Mesendoderm (in vitro differentiated cells): Measurements from ENCODE around the gene GARIN3.

Experiments
- DNase-seq: peaks from one replicate; pipeline ENCODE4 v3.0.0; 2013
- H2AK5ac ChIP-seq: 2 replicates; pipeline ENCODE4 v1.6.1; 2013; ENCODE audit warnings: low read length, inconsistent platforms
- H2BK120ac ChIP-seq: 2 replicates; pipeline ENCODE4 v1.6.1; 2013; ENCODE audit warnings: low read depth, mild to moderate bottlenecking, low read length, moderate library complexity, mixed read lengths
- H2BK15ac ChIP-seq: replicated peaks from 2 replicates; pipeline ENCODE4 v1.6.1; 2013; ENCODE audit warnings: low read depth, mild to moderate bottlenecking, moderate library complexity
- H2BK5ac ChIP-seq: 2 replicates; pipeline ENCODE4 v1.6.1; 2013; ENCODE audit warnings: low read length, inconsistent platforms
- H3K18ac ChIP-seq: 2 replicates; pipeline ENCODE4 v1.6.1; 2013; ENCODE audit warnings: mild to moderate bottlenecking, low read length, mixed read lengths
- H3K23ac ChIP-seq: one replicate; pipeline ENCODE4 v1.6.1; 2013; ENCODE audit warnings: low read length
- H3K27ac ChIP-seq: 2 replicates; pipeline ENCODE4 v1.5.1; 2013; ENCODE audit warnings: low read depth, mild to moderate bottlenecking, inconsistent platforms, low read length, moderate library complexity
- H3K27me3 ChIP-seq: 2 replicates; pipeline ENCODE4 v1.6.1; 2013; ENCODE audit warnings: low read length, control low read depth, mild to moderate bottlenecking, inconsistent platforms; ENCODE audit not compliant: insufficient read depth, poor library complexity
- H3K36me3 ChIP-seq: 2 replicates; pipeline ENCODE4 v1.6.1; 2013; ENCODE audit warnings: low read length, inconsistent platforms; ENCODE audit not compliant: control insufficient read depth, insufficient read depth
- H3K4ac ChIP-seq: one replicate; pipeline ENCODE4 v1.6.1; 2013; ENCODE audit warnings: low read depth, mild to moderate bottlenecking, low read length, moderate library complexity
- H3K4me1 ChIP-seq: 2 replicates; pipeline ENCODE4 v1.6.1; 2013; ENCODE audit warnings: low read depth, low read length, inconsistent platforms; ENCODE audit not compliant: control insufficient read depth
- H3K4me2 ChIP-seq: 2 replicates; pipeline ENCODE4 v1.6.1; 2013; ENCODE audit warnings: low read length
- H3K4me3 ChIP-seq: 2 replicates; pipeline ENCODE4 v1.5.1; 2013; ENCODE audit warnings: mild to moderate bottlenecking, low read length
- H3K56ac ChIP-seq: one replicate; pipeline ENCODE4 v1.6.1; 2013; ENCODE audit warnings: low read length
- H3K79me1 ChIP-seq: 2 replicates; pipeline ENCODE4 v1.6.1; 2013; ENCODE audit warnings: low read length, inconsistent platforms
- H3K79me2 ChIP-seq: 2 replicates; pipeline ENCODE4 v1.6.1; 2013; ENCODE audit warnings: mild to moderate bottlenecking, low read length; ENCODE audit not compliant: control insufficient read depth, insufficient read depth
- H3K9ac ChIP-seq: 2 replicates; pipeline ENCODE4 v1.6.1; 2013; ENCODE audit warnings: low read length, inconsistent platforms
- H4K5ac ChIP-seq: one replicate; pipeline ENCODE4 v1.6.1; 2013; ENCODE audit warnings: low read length
- H4K8ac ChIP-seq: one replicate; pipeline ENCODE4 v1.6.1; 2013; ENCODE audit warnings: low read depth, mild to moderate bottlenecking, control low read depth, low read length, moderate library complexity
- WGBS: extraction: QIAGEN DNeasy Blood & Tissue Kit; methylation state at CpG from one replicate; pipeline ENCODE4 v1.1.7; 2013; ENCODE audit warnings: low lambda C conversion rate, missing lambda C conversion rate; ENCODE audit not compliant: insufficient coverage; ENCODE audit errors: extremely low coverage; 5-methylcytosine and 5-hydroxymethylcytosine counted together

Gene GARIN3

GRCh38 chr5:157168286-157168685 lies 2.2 kb upstream of the GARIN3 start:
- H4K8ac ChIP-seq: no peak overlapping the region
- H4K5ac ChIP-seq: no peak overlapping the region
- H3K36me3 ChIP-seq: no peaks in the 10 kb centered on the region
- H3K79me2 ChIP-seq: no peaks in the 10 kb centered on the region
- no peak overlapping the region for H3K4me2 ChIP-seq
- no peak overlapping the region for H3K4ac ChIP-seq
- H3K27ac ChIP-seq: no peak overlapping the region
- no peak overlapping the region for H3K18ac ChIP-seq
- no peak overlapping the region for H3K56ac ChIP-seq
- no peaks in the 10 kb centered on the region for H3K79me1 ChIP-seq
- WGBS: no CpG with 5 or more reads among the region's 5 CpGs
- H2BK5ac ChIP-seq: no peak overlapping the region
- H2AK5ac ChIP-seq: no peak overlapping the region
- H3K27me3 ChIP-seq: no peaks in the 10 kb centered on the region
- no peak overlapping the region for H3K9ac ChIP-seq
- no peaks in the 10 kb centered on the region for H3K4me1 ChIP-seq
- DNase-seq: no peak
- no peak overlapping the region for H2BK120ac ChIP-seq
- no peak overlapping the region for H3K23ac ChIP-seq
- H2BK15ac ChIP-seq: no peak overlapping the region
- no peak overlapping the region for H3K4me3 ChIP-seq

- Histone ChIP-seq H3K4me3 (no peak overlapping the region), H3K4ac (no peak overlapping the region), H3K27ac (no peak overlapping the region), H2AK5ac (no peak overlapping the region), H2BK5ac (no peak overlapping the region), H2BK15ac (no peak overlapping the region), H3K4me2 (no peak overlapping the region), H3K4me1 (no peaks in the 10 kb centered on the region), H3K18ac (no peak overlapping the region), H3K79me2 (no peaks in the 10 kb centered on the region), H3K56ac (no peak overlapping the region), H3K9ac (no peak overlapping the region), H3K36me3 (no peaks in the 10 kb centered on the region), H3K79me1 (no peaks in the 10 kb centered on the region), H2BK120ac (no peak overlapping the region), H4K5ac (no peak overlapping the region), H4K8ac (no peak overlapping the region), H3K27me3 (no peaks in the 10 kb centered on the region), H3K23ac (no peak overlapping the region)
- DNase-seq: peak; percentile 47
- no CpG with 5 or more reads among the region's 4 CpGs for WGBS
These were observed 1.2 kb upstream of the GARIN3 start for GRCh38 chr5:157167214-157167621.

DNA sequence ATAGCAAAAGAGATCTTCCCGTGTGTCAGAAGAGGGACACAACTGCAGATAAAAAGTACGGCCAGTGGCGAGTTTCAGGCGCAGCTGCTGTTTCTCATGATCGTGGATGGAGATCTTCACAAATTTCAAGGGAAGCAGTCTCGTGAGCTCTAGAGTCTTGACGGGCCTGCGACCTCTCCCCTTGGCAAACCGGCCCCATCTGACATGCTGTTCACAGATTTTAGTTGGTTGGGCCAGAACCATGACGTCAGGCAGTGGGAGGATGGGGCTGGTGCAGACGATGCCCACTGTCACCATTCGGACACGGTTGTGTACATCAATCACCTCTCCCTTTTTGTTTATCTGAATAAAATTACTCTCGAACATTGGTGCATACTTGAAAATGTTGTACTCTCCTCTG lies 396 bp downstream of the GARIN3 start:
- H4K8ac ChIP-seq: no peak overlapping the region
- no peak overlapping the region for H3K4me2 ChIP-seq
- H3K27ac ChIP-seq: no peak overlapping the region
- no peak overlapping the region for H4K5ac ChIP-seq
- no peaks in the 10 kb centered on the region for H3K27me3 ChIP-seq
- H3K79me1 ChIP-seq: no peaks in the 10 kb centered on the region
- no peak overlapping the region for H3K56ac ChIP-seq
- no peak overlapping the region for H3K4ac ChIP-seq
- no peak overlapping the region for H3K9ac ChIP-seq
- no peaks in the 10 kb centered on the region for H3K79me2 ChIP-seq
- H2BK120ac ChIP-seq: no peak overlapping the region
- DNase-seq: no peak
- H2BK5ac ChIP-seq: no peak overlapping the region
- H2BK15ac ChIP-seq: no peak overlapping the region
- H3K18ac ChIP-seq: no peak overlapping the region
- no CpG with 5 or more reads among the region's 14 CpGs for WGBS
- H2AK5ac ChIP-seq: no peak overlapping the region
- H3K4me3 ChIP-seq: no peak overlapping the region
- no peaks in the 10 kb centered on the region for H3K36me3 ChIP-seq
- H3K4me1 ChIP-seq: no peaks in the 10 kb centered on the region
- no peak overlapping the region for H3K23ac ChIP-seq

DNA sequence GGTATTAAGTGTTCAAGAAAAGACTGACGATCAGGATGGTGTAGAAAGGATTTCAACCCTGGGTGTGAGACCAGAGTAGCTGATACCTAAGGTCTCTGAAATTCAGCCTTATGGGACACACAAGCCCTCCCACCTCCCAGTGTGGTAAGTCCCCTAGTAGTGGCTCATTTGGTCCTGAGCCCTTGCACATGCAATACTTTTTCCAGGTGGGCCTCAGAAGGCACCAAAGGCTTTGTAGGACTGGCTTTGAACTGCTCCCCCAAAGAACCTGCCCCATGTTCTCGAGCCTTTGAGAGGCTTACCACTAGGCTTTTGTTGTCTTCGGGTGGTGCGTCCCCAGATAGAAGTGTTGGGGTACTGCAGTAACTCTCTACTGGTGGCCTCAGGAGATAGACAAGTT lies 803 bp downstream of the GARIN3 start:
- no peak overlapping the region for H3K23ac ChIP-seq
- no peaks in the 10 kb centered on the region for H3K79me1 ChIP-seq
- H2BK15ac ChIP-seq: no peak overlapping the region
- H3K27ac ChIP-seq: no peak overlapping the region
- H2BK120ac ChIP-seq: no peak overlapping the region
- H2AK5ac ChIP-seq: no peak overlapping the region
- no peak overlapping the region for H3K4me2 ChIP-seq
- no peaks in the 10 kb centered on the region for H3K27me3 ChIP-seq
- H3K4me3 ChIP-seq: no peak overlapping the region
- H3K56ac ChIP-seq: no peak overlapping the region
- no peak overlapping the region for H3K9ac ChIP-seq
- no peak overlapping the region for H4K5ac ChIP-seq
- no peak for DNase-seq
- no peak overlapping the region for H3K4ac ChIP-seq
- H3K79me2 ChIP-seq: no peaks in the 10 kb centered on the region
- H3K4me1 ChIP-seq: no peaks in the 10 kb centered on the region
- no peak overlapping the region for H3K18ac ChIP-seq
- H2BK5ac ChIP-seq: no peak overlapping the region
- no peak overlapping the region for H4K8ac ChIP-seq
- WGBS: no CpG with 5 or more reads among the region's 4 CpGs
- no peaks in the 10 kb centered on the region for H3K36me3 ChIP-seq

GRCh38 chr5:157164521-157164920 lies 1.5 kb downstream of the GARIN3 start:
- no peak overlapping the region for H3K4ac ChIP-seq
- DNase-seq: no peak
- H3K79me2 ChIP-seq: no peaks in the 10 kb centered on the region
- H4K8ac ChIP-seq: no peak overlapping the region
- no peaks in the 10 kb centered on the region for H3K27me3 ChIP-seq
- no peaks in the 10 kb centered on the region for H3K4me1 ChIP-seq
- no peak overlapping the region for H2BK5ac ChIP-seq
- H2BK15ac ChIP-seq: no peak overlapping the region
- no peak overlapping the region for H2BK120ac ChIP-seq
- WGBS: no CpG with 5 or more reads among the region's 5 CpGs
- H3K9ac ChIP-seq: no peak overlapping the region
- no peaks in the 10 kb centered on the region for H3K36me3 ChIP-seq
- H3K56ac ChIP-seq: no peak overlapping the region
- no peak overlapping the region for H3K4me3 ChIP-seq
- H3K79me1 ChIP-seq: no peaks in the 10 kb centered on the region
- no peak overlapping the region for H4K5ac ChIP-seq
- H3K27ac ChIP-seq: no peak overlapping the region
- no peak overlapping the region for H3K18ac ChIP-seq
- no peak overlapping the region for H3K4me2 ChIP-seq
- no peak overlapping the region for H3K23ac ChIP-seq
- no peak overlapping the region for H2AK5ac ChIP-seq

GRCh38 chr5:157162919-157163510 lies 3.0 kb downstream of the GARIN3 start:
- no peak overlapping the region for H3K56ac ChIP-seq
- H2BK120ac ChIP-seq: no peak overlapping the region
- WGBS: no CpG with 5 or more reads among the region's 12 CpGs
- H2BK5ac ChIP-seq: no peak overlapping the region
- H3K36me3 ChIP-seq: no peaks in the 10 kb centered on the region
- H3K4ac ChIP-seq: no peak overlapping the region
- no peaks in the 10 kb centered on the region for H3K27me3 ChIP-seq
- no peaks in the 10 kb centered on the region for H3K4me1 ChIP-seq
- no peaks in the 10 kb centered on the region for H3K79me2 ChIP-seq
- no peak overlapping the region for H2AK5ac ChIP-seq
- no peaks in the 10 kb centered on the region for H3K79me1 ChIP-seq
- H4K8ac ChIP-seq: no peak overlapping the region
- H3K4me2 ChIP-seq: no peak overlapping the region
- H2BK15ac ChIP-seq: no peak overlapping the region
- H3K9ac ChIP-seq: no peak overlapping the region
- H3K18ac ChIP-seq: no peak overlapping the region
- no peak overlapping the region for H3K4me3 ChIP-seq
- H3K23ac ChIP-seq: no peak overlapping the region
- DNase-seq: no peak
- H3K27ac ChIP-seq: no peak overlapping the region
- H4K5ac ChIP-seq: no peak overlapping the region
